Thymus (tissue), 11 donors: ENCODE data around the gene CIAPIN1. TPM values are rescaled to one million over a fixed set of nuclear protein-coding genes. Genes with fewer than 3 reads are reported as not detected.
A peak's percentile ranks its signal among the peaks of the same experiment; 100 is the strongest.

Experiments used
- DNase-seq, 9 donors: peaks; one replicate each; pipeline ENCODE4 v3.0.0-alpha.2; 2013; ENCODE audit warnings: low spot score in 9 of 9, low read depth in 6 of 9, missing footprints in 1 of 9
- H3K27ac ChIP-seq, 2 donors: one replicate each; pipeline ENCODE4 v1.5.1; 2013; ENCODE audit warnings: control low read depth in 1 of 2, low read depth in 1 of 2, low read length in 1 of 2, mild to moderate bottlenecking in 1 of 2, moderate library complexity in 1 of 2
- H3K27me3 ChIP-seq, 2 donors: one replicate each; pipeline ENCODE4 v1.5.1; 2013; ENCODE audit warnings: low read length in 1 of 2; ENCODE audit not compliant: control insufficient read depth in 2 of 2, insufficient read depth in 1 of 2
- H3K36me3 ChIP-seq, 2 donors: one replicate each; pipeline ENCODE4 v1.5.1; 2013; ENCODE audit warnings: low read length in 1 of 2, mild to moderate bottlenecking in 1 of 2, moderate library complexity in 1 of 2; ENCODE audit not compliant: control insufficient read depth in 2 of 2, insufficient read depth in 2 of 2
- H3K4me1 ChIP-seq, 2 donors: one replicate each; pipeline ENCODE4 v1.5.1; 2013; ENCODE audit warnings: low read length in 2 of 2; ENCODE audit not compliant: control insufficient read depth in 2 of 2, insufficient read depth in 2 of 2
- H3K4me3 ChIP-seq, 2 donors: one replicate each; pipeline ENCODE4 v1.5.1; 2013; ENCODE audit warnings: low read length in 2 of 2, control low read depth in 1 of 2, mild to moderate bottlenecking in 1 of 2
- H3K9me3 ChIP-seq, 2 donors: one replicate each; pipeline ENCODE4 v1.5.1; 2013; ENCODE audit warnings: low read length in 1 of 2, mild to moderate bottlenecking in 1 of 2; ENCODE audit not compliant: control insufficient read depth in 2 of 2, insufficient read depth in 1 of 2
- WGBS: extraction: QIAGEN DNeasy Blood & Tissue Kit; methylation state at CpG from one replicate; pipeline ENCODE4 v1.1.7; 2013; 5-methylcytosine and 5-hydroxymethylcytosine counted together
- polyA plus RNA-seq: library from polyadenylated mRNA; stranded (reverse); fragments of 200-250 nt; gene quantifications from one replicate; pipeline ENCODE4 v1.2.3, GENCODE V29; 2013
- total RNA-seq: library from RNA; stranded (reverse); fragments of 120-200 nt; gene quantifications from one replicate; pipeline ENCODE4 v1.2.4, GENCODE V29; 2013
- donor health status: healthy.

CIAPIN1 gene
- total and polyA plus RNA-seq, 2 donors = 49.8 to 61.9 TPM

- Histone ChIP-seq H3K27ac (peak overlapping the region in 1 of 2 donors; percentile 38), H3K9me3 (no peaks in the 10 kb centered on the region), H3K36me3 (peaks cover 54 to 56% of the 10 kb centered on the region in 2 donors), H3K27me3 (peaks cover 0 to 3% of the 10 kb centered on the region in 2 donors), H3K4me1 (peaks cover 0 to 20% of the 10 kb centered on the region in 2 donors), H3K4me3 (no peak overlapping the region)
- WGBS = 34% methylated on average over 4 of the region's 4 CpGs
- no peak for DNase-seq
Observed at GRCh38 chr16:57472665-57473060, 25.5 kb upstream of the CIAPIN1 start.

GRCh38 chr16:57471852-57472664, 24.9 kb upstream of the CIAPIN1 start:
- Histone ChIP-seq H3K27me3 (peaks cover 0 to 3% of the 10 kb centered on the region in 2 donors), H3K4me1 (peaks cover 0 to 20% of the 10 kb centered on the region in 2 donors), H3K36me3 (peaks cover 54 to 56% of the 10 kb centered on the region in 2 donors), H3K27ac (peak overlapping the region in 1 of 2 donors; percentile 38), H3K9me3 (no peaks in the 10 kb centered on the region), H3K4me3 (no peak overlapping the region)
- no peak for DNase-seq
- WGBS = 91% methylated on average over 10 of the region's 10 CpGs

DNA sequence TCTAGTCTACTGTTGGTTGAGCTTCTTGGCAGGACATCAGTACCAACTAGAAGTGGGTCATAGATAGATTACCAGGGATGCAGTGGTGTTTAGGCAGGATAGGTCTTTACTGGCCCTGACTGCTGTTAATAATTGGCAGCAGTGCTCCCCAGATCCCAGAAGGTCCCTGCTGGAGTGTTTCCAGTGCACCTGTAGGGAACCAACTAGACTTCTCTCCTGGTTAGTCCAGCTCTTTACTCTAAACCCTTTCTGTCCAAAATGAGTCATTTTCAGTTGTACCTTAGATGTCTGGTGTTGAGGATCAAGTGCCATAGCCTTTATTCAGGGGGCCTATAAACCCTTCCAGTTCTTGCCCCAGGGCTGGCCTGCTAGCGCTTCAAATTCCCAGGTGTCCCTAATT, 24.0 kb upstream of the CIAPIN1 start:
- Histone ChIP-seq H3K27ac (no peak overlapping the region), H3K4me1 (peaks cover 0 to 14% of the 10 kb centered on the region in 2 donors), H3K36me3 (peaks cover 61 to 63% of the 10 kb centered on the region in 2 donors), H3K9me3 (no peaks in the 10 kb centered on the region), H3K27me3 (no peaks in the 10 kb centered on the region), H3K4me3 (no peak overlapping the region)
- 100% methylated on average over 1 of the region's 1 CpG for WGBS
- DNase-seq = no peak

DNA sequence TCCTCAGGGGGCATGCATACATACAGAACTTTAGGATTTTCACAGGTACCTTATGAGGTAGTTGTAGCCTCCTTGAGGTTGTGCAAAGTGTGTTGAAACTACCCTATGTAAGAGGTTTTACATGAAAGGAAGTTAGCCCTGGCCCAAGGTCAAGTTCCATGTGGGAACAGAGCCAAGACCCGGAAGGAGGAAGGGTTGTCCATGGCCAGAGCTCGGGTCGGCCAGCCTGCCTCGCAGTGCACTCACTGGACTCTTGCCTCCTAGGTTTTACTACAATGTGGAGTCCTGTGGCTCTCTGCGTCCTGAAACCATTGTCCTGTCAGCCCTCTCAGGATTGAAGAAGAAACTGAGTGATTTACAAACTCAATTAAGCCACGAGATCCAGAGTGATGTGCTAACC, 23.5 kb upstream of the CIAPIN1 start:
- Histone ChIP-seq H3K27me3 (no peaks in the 10 kb centered on the region), H3K36me3 (peaks cover 65 to 68% of the 10 kb centered on the region in 2 donors), H3K9me3 (no peaks in the 10 kb centered on the region), H3K4me1 (peaks cover 0 to 9% of the 10 kb centered on the region in 2 donors), H3K4me3 (no peak overlapping the region), H3K27ac (no peak overlapping the region)
- no peak for DNase-seq
- 95% methylated on average over 6 of the region's 6 CpGs for WGBS

DNA sequence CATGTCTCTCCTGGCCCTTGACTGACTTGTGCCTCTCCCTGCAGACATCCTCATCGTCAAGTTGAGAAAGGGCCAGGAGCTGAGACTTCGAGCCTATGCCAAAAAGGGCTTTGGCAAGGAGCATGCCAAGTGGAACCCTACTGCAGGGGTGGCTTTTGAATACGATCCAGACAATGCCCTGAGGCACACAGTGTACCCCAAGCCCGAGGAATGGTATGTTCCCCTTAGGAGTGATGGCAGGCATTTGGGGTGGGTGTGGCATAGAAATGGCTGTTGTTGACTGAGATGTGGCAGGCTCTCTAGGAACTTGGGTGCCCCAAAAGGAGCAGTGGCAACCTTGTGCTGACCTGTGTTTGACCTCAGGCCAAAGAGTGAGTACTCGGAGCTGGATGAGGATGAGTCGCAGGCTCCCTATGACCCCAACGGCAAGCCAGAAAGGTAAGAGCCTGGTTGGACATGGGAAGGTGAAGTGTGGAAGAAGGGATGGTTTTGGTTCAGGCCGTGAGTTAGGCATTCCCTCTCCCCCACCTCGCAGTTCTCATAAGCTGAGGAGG, 22.8 kb upstream of the CIAPIN1 start:
- Histone ChIP-seq H3K36me3 (peaks cover 72 to 76% of the 10 kb centered on the region in 2 donors), H3K9me3 (no peaks in the 10 kb centered on the region), H3K27ac (no peak overlapping the region), H3K27me3 (no peaks in the 10 kb centered on the region), H3K4me3 (no peak overlapping the region), H3K4me1 (peaks cover under 1 to 3% of the 10 kb centered on the region in 2 donors)
- 96% methylated on average over 9 of the region's 9 CpGs for WGBS
- DNase-seq = no peak

GRCh38 chr16:57469046-57469445, 21.9 kb upstream of the CIAPIN1 start:
- Histone ChIP-seq H3K9me3 (no peaks in the 10 kb centered on the region), H3K4me3 (no peak overlapping the region), H3K27me3 (no peaks in the 10 kb centered on the region), H3K4me1 (peaks cover 3 to 5% of the 10 kb centered on the region in 2 donors), H3K36me3 (peaks cover 79 to 80% of the 10 kb centered on the region in 2 donors), H3K27ac (no peak overlapping the region)
- DNase-seq = no peak
- WGBS = 94% methylated on average over 11 of the region's 11 CpGs

- Histone ChIP-seq H3K36me3 (peaks cover 72 to 83% of the 10 kb centered on the region in 2 donors), H3K4me3 (no peak overlapping the region), H3K4me1 (peaks cover 6 to 10% of the 10 kb centered on the region in 2 donors), H3K9me3 (no peaks in the 10 kb centered on the region), H3K27me3 (no peaks in the 10 kb centered on the region), H3K27ac (no peak overlapping the region)
- DNase-seq = no peak
- over 99% methylated on average over 2 of the region's 2 CpGs for WGBS
Observed at GRCh38 chr16:57468346-57468745, 21.2 kb upstream of the CIAPIN1 start.

GRCh38 chr16:57464523-57464922, 17.3 kb upstream of the CIAPIN1 start:
- H3K36me3 ChIP-seq = peaks cover 49 to 67% of the 10 kb centered on the region in 2 donors
- H3K9me3 ChIP-seq = no peaks in the 10 kb centered on the region
- WGBS = 100% methylated on average over 2 of the region's 2 CpGs
- H3K4me1 ChIP-seq = peaks cover 10 to 11% of the 10 kb centered on the region in 2 donors
- H3K27me3 ChIP-seq = no peaks in the 10 kb centered on the region
- no peak overlapping the region for H3K27ac ChIP-seq
- H3K4me3 ChIP-seq = no peak overlapping the region
- DNase-seq = no peak

DNA sequence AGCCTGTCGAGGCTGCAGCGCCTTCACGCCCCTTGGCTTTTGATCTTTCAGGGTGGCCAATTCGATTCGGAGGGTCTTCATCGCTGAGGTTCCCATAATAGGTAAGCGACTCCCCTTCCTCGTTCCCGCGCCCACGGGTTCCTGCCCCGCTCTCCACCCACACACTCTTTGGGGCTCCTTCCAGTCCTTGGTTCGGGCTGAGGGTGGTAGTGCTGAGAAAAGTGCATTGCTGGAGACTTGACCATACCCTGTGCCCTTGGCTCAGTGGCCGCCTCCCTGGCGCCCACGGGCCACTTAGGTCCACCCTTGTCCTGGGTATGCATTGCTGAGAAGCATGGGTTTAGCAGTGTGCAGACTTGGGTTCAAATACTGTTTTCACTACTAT, 15.8 kb upstream of the CIAPIN1 start:
- Histone ChIP-seq H3K9me3 (no peaks in the 10 kb centered on the region), H3K4me3 (peak overlapping the region; percentile 86 to 87), H3K27me3 (no peaks in the 10 kb centered on the region), H3K27ac (no peak overlapping the region), H3K4me1 (peaks cover 10 to 11% of the 10 kb centered on the region in 2 donors), H3K36me3 (peaks cover 48 to 66% of the 10 kb centered on the region in 2 donors)
- 2% methylated on average over 16 of the region's 16 CpGs for WGBS
- DNase-seq = no peak
